ENCODE data around the gene ZNF580.

ZNF580 gene

GRCh38 chr19:55605637-55606470 is 34.9 kb upstream of the ZNF580 start, which contains the start of gene ZNF865 (continued):
- TF ChIP-seq ZNF621 (tag by site-specific recombination; IDR thresholded peaks at IDR 0.05) (no peak), ZNF623 (tag by site-specific recombination; IDR thresholded peaks at IDR 0.05) (0 out of 2 replicates have a peak, but pooled peaks have one; percentile 8), ZNF174 (tag by site-specific recombination; IDR thresholded peaks at IDR 0.05) (no peak), ZNF175 (tag by site-specific recombination; IDR thresholded peaks at IDR 0.05) (no peak), KLF16 (tag by site-specific recombination; IDR thresholded peaks at IDR 0.05) (peak; percentile 65; the same call in 1 of the 2 replicates), AEBP2 (tag by site-specific recombination; IDR thresholded peaks at IDR 0.05; ENCODE audit: borderline replicate concordance) (no peak), ZBTB20 (tag by site-specific recombination; IDR thresholded peaks at IDR 0.05) (peak; percentile 31; the same call in 1 of the 2 replicates), YY1 (tag by site-specific recombination; IDR thresholded peaks at IDR 0.05) (no peak), SP2 (tag by site-specific recombination; IDR thresholded peaks at IDR 0.05) (peak; percentile 51), ZIC2 (tag by site-specific recombination; IDR thresholded peaks at IDR 0.05) (no peak), BCL11B (tag by site-specific recombination; IDR thresholded peaks at IDR 0.05; ENCODE audit: low read depth) (no peak), GLIS1 (tag by site-specific recombination; IDR thresholded peaks at IDR 0.05) (peak; percentile 59), ZNF423 (tag by site-specific recombination; IDR thresholded peaks at IDR 0.05) (no peak), ZNF501 (tag by site-specific recombination; IDR thresholded peaks at IDR 0.05) (no peak; the same call in 1 of the 2 replicates), PRDM6 (tag by site-specific recombination; IDR thresholded peaks at IDR 0.05) (no peak), ZNF24 (tag by site-specific recombination; IDR thresholded peaks at IDR 0.05) (peak; percentile 54; the same call in 1 of the 2 replicates), ZNF488 (tag by site-specific recombination; IDR thresholded peaks at IDR 0.05) (no peak), ZNF184 (tag by site-specific recombination; IDR thresholded peaks at IDR 0.05) (no peak), PRDM4 (tag by site-specific recombination; IDR thresholded peaks at IDR 0.05) (no peak), KLF8 (tag by site-specific recombination; IDR thresholded peaks at IDR 0.05) (peak; percentile 75; the same call in 1 of the 2 replicates), ZNF114 (tag by site-specific recombination; IDR thresholded peaks at IDR 0.05) (no peak), ZNF155 (tag by site-specific recombination; IDR thresholded peaks at IDR 0.05) (no peak), YY2 (tag by site-specific recombination; IDR thresholded peaks at IDR 0.05) (0 out of 2 replicates have a peak, but pooled peaks have one; percentile 3)
- TF ChIP-seq, protein P1, sequence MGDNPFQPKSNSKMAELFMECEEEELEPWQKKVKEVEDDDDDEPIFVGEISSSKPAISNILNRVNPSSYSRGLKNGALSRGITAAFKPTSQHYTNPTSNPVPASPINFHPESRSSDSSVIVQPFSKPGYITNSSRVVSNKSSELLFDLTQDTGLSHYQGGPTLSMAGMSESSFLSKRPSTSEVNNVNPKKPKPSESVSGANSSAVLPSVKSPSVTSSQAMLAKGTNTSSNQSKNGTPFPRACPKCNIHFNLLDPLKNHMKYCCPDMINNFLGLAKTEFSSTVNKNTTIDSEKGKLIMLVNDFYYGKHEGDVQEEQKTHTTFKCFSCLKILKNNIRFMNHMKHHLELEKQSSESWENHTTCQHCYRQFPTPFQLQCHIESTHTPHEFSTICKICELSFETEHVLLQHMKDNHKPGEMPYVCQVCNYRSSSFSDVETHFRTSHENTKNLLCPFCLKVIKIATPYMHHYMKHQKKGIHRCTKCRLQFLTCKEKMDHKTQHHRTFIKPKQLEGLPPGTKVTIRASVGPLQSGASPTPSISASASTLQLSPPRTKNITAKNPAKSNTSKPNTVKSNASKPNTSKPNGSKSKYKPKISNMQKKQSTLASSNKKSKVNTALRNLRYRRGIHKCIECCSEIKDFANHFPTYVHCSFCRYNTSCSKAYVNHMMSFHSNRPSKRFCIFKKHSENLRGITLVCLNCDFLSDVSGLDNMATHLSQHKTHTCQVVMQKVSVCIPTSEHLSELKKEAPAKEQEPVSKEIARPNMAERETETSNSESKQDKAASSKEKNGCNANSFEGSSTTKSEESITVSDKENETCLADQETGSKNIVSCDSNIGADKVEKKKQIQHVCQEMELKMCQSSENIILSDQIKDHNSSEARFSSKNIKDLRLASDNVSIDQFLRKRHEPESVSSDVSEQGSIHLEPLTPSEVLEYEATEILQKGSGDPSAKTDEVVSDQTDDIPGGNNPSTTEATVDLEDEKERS (tag by site-specific recombination; IDR thresholded peaks at IDR 0.05), result no peak
- TF ChIP-seq, protein P2, sequence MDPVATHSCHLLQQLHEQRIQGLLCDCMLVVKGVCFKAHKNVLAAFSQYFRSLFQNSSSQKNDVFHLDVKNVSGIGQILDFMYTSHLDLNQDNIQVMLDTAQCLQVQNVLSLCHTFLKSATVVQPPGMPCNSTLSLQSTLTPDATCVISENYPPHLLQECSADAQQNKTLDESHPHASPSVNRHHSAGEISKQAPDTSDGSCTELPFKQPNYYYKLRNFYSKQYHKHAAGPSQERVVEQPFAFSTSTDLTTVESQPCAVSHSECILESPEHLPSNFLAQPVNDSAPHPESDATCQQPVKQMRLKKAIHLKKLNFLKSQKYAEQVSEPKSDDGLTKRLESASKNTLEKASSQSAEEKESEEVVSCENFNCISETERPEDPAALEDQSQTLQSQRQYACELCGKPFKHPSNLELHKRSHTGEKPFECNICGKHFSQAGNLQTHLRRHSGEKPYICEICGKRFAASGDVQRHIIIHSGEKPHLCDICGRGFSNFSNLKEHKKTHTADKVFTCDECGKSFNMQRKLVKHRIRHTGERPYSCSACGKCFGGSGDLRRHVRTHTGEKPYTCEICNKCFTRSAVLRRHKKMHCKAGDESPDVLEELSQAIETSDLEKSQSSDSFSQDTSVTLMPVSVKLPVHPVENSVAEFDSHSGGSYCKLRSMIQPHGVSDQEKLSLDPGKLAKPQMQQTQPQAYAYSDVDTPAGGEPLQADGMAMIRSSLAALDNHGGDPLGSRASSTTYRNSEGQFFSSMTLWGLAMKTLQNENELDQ (tag by site-specific recombination; IDR thresholded peaks at IDR 0.05; ENCODE audit: low read depth), result no peak
- TF ChIP-seq, protein P3, sequence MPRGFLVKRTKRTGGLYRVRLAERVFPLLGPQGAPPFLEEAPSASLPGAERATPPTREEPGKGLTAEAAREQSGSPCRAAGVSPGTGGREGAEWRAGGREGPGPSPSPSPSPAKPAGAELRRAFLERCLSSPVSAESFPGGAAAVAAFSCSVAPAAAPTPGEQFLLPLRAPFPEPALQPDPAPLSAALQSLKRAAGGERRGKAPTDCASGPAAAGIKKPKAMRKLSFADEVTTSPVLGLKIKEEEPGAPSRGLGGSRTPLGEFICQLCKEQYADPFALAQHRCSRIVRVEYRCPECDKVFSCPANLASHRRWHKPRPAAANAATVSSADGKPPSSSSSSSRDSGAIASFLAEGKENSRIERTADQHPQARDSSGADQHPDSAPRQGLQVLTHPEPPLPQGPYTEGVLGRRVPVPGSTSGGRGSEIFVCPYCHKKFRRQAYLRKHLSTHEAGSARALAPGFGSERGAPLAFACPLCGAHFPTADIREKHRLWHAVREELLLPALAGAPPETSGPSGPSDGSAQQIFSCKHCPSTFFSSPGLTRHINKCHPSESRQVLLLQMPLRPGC (tag by site-specific recombination; IDR thresholded peaks at IDR 0.05), result no peak; the same call in 1 of the 2 replicates

All from HEK293 (cell line).